GM18873 (cell line): ENCODE data around the gene ZNF536.

Source experiments
- ATAC-seq: cut with Tn5 transposase; IDR thresholded peaks from one replicate; pipeline ENCODE4 v1.9.1; 2021; ENCODE audit warnings: mild to moderate bottlenecking, moderate library complexity, moderate number of reproducible peaks; ENCODE audit not compliant: unreplicated experiment, low FRiP score

Gene ZNF536

DNA sequence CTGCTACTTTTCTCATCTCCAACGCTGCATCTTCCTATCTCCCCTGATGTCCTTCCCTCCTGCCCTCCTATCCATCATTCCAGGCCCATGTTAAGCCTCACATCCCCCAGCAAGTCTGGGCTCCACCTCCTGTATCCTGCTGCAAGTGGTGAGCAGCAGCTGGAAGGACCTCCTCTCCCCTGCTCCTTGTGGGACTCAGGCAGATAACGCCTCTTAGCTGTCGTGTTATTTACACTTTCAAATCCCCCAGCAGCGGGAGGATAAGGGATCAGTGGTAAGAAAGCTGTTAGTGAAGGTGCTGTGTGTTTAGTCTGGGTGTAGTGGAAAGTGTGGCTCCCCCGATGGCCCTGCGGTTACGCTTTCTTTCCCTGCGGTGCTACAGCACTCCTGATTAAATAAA is 211.9 kb downstream of the ZNF536 start:
- no peak for ATAC-seq

DNA sequence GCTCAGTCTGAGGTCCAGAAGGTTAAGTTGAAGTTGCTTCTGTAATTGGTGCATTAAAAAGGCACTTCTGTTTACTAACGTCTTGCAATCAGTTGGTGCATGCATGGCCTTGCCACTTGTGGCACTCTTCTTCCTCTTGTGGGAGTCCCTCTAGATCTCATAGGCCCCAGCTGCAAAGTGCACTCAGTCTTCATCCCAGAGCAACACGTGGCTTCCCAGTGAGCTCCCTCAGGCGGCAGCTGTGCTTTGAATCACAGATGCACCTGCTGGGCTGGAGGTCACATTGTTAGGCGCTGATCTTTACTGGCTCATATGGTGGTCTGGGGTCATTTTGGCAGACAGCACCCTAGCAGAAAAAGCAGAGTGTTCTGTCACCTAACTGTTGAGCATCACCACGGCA is 215.7 kb downstream of the ZNF536 start:
- ATAC-seq, result no peak

DNA sequence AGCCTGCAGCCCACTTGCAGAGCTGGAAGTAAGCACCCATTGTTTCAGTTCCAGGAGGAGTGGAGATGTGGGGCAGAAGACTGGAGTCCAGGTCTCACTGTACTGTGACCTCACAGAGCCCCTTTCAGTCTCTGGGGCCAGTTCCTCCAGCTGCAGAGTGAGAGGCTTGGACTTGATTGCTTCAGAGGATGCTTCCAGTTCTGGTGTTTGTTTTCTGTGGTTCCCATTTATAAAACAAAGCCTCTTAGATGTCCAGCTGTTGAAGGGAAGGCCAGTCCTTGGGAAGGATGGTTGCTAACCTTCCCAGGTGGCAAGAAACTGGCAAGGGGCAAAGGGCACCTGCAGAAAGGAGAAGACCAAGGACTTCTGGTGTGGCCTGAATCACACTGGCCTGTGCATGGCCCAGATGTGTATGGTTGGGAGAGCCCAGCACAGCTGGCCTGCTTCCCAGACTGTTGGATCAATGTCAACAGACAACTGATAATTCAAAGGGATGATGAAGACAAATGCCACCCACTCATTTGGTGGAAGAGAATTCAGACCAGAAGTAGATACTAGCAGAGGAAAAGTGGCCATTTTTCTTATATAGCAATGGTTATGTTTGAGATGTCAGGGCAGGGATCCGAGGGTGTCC is 218.5 kb downstream of the ZNF536 start:
- no peak for ATAC-seq

DNA sequence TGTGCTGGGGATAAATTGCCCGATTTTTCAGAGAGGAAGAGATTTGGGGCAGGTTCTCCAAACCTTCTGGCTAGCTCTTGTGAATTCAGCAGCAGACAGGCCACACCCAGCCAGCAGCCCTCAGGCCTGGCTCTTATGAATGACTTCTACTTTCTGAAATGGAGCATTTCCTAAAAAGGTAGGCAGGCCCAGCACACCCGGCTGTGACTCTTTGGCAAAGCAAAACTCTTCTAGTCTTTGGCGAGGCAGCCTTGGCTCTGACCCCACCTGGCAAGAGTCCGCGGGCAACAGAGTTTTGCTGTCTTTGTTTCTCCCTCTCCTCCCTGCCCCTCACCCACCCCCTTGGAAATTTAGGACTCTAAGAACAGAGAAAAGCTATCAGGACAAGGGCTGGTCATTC is 221.2 kb downstream of the ZNF536 start:
- no peak for ATAC-seq

DNA sequence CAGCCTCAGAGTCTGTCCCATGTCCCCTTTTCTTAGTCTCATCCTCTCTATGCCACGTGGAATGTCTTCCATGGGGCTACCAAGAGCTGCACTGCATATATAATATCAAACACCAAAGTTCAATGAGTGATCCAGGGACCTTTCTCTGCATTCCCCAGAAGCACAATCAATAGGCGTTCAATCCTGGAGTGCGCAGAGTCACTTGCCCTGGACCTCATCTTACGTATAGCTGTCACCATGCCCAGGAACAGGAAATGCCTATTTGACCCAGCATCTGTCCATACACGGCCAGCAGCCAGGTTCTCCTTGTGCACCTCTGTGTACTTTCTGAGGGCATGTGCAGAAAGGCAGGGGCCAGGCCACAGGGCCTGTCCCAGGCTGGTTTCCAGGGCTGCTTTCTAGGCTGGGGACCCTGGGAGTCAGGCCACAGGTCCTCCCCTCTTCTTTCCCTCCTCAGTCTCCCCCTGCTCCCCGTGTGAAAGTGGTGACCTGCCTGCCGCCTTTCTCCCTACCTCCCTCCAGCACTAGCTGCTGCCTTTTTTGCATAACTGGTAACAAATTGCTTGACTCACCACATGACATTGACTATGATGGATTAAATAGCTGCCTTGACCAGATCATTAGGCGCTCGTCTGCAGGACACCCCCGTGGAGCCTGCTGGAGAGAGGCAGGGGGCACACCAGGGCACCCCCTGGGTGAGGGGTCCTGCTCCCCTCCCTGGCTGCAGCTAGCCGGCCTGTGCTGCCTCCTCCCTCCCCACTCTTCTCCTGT is 222.0 kb downstream of the ZNF536 start:
- no peak for ATAC-seq

DNA sequence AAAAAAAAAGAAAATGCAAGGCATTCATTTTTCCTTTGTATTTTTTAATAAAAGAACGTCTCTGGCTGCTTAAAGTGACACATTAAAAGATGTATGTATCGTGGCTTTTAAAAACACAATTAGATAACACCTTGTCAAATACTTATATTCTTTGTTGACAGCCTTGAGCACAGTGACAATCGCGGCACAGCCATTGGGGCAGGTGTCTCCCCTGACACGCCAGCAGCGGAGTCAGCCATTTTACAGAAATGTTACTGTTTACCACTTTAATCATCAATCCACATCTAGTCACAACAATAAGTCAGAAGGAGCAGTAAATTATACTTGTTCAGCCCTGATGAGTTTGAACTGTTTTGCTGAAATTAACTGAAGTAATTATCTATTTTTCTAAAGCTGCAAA is 224.1 kb downstream of the ZNF536 start:
- no peak for ATAC-seq

DNA sequence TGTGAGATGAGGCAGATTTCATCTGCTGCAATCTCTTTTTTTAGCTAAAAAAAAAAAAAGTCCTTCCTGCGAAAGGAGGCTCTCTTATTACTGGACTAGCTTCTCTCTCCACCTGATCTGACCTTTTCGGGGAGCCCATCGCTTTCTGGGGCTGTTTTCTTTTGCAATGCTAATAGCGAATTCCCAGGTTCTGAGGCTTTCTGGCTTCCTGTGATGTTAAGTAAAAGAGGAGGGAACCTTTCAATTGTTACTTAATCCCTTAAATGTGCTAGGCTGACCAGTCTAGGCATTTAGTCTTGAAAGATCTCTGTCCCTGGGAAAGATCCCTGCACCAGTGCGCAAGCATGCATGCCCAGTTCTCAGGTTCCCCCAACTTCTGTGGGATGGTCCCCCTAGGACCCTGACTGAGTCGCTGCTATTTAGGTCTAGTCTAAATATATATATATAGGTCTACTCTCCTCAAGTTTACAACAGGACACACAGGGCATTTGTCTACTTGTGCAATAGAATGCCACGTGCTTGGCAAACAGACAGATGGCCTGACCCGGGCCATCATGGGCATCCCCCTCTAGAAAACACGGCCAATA is 224.7 kb downstream of the ZNF536 start:
- no peak for ATAC-seq

DNA sequence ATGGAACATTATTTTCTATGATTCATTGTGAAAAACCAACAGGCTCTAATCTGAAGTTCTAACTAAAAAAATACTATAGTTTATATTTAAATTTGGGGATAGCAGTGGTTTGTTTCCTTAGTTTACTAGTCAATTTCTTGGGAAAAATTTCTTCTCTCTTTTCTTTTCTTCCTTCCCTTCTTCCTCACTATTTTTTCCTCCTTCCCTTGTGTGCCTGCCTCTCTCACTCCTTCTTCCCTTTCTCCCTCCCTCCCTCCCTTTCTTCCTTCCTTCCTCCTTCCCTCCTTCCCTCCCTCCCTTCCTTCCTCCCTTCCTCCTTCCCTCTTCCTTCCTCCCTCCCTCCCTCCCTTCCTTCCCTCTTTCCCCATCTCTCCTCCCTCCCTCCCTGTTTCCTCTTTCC is 226.5 kb downstream of the ZNF536 start:
- no peak for ATAC-seq

DNA sequence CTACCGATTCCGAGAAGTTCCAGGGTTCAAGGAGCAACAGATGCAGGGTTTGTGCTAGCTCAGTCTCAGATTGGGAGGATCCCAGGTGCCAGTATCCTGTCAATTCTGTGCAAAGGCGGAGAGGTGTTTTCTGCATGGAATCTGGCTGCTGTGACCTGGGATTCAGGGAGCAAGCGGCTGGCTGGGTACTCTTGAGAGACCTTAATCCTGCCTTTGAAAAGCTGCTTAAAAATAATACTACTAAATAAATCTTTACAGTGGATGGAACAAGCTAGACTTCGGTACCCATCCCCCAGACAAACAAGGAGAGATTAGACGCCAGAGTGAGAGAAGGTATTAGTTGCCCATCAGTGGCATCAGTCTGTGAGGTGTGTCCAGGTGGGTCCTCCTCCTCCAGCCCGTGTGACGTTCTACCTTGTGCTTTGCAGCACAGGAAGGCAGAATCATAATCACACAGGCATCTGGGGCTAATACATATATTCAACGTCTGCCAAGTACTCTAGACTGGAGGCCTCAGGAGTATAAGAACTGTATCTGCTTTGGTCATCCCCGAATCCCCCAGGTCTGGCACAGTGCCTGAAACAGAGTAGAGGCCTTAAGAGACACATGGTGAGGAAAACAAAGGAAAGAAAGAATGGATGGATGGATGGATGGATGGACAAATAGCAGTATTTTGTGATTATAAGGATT is 230.6 kb downstream of the ZNF536 start:
- no peak for ATAC-seq

DNA sequence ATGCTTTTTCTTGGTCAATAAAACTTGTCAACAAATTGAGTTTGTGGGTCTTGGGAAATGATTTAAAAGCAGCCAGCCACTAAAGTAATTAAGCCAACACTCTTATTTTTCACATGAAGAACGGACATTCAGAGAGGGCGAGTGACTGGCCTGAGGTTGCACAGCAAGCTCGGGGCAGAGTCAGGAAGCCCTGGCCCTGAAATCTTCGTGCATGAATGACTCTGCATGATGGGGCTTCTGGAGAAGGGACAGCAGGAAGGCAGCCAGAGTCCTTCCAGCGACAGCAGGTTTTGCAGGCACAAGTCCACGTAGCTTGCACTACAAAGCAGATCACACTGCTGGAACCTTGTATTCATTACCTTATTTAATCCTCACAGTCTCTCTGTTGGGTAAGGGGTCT is 232.5 kb downstream of the ZNF536 start:
- ATAC-seq, result no peak

DNA sequence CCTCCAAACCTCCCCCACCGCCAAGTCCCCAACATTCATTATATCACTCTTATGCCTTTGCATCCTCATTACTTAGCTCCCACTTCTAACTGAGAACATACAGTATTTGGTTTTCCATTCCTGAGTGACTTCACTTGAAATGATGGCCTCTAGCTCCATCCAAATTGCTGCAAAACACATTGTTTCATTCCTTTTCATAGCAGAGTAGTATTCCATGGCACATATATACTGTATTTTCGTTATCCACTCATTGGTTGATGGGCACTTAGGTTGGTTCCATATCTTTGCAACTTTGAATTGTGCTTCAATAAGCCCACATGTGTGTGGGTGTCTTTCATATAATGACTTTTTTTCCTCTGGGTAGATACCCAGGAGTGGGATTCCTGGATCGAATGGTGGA is 233.1 kb downstream of the ZNF536 start:
- ATAC-seq, result no peak

DNA sequence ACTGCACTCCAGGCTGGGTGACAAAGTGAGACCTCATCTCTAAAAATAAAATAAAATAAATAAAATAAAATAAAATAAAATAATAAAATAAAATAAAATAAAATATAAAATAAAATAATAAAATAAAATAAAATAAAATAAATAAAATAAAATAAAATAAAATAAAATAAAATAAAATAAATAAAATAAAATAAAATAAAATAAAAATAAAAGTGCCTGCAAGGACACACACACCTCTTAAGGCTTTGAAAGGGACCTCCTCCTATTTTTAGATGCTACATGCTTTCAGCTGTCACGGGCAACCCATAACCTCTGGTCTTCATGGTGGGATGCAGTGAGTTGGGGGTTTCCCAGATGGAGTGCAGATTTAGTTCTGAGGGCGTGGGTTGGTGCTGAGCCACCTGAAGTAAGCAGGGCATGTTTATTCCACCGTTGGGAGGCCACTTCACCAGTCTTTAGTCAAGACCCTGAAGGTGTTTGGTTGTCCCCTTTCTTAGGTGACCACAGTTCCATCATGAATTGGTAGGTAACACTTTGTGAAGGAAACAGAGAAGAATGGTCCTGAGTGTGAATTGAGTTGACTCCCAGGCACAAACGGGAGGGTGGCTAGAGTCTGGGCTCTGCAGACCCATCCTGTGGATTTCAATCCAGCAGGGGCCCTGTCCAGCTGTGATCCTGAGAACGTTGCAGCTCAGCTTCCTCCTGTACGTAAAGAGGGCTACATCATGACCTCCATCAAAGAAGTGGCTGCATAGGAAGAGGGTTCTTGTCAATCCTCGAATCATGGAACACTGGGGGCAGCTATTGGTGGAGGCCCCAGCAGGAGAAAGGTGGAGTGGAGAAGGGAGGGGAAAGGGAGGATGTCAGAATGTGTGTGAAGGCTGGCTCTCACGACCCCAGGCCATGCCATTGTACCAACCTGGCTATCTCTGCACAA is 234.2 kb downstream of the ZNF536 start:
- no peak for ATAC-seq
